Hindlimb muscle (tissue), 1 donor: ENCODE data around the gene ADD1. TPM values are rescaled to one million over a fixed set of nuclear protein-coding genes. Genes with fewer than 3 reads are reported as not detected.
A peak's percentile ranks its signal among the peaks of the same experiment; 100 is the strongest.

Experiments
- DNase-seq: peaks from one replicate; pipeline ENCODE4 v3.0.0-alpha.2; 2013
- polyA plus RNA-seq: library from polyadenylated mRNA; unstranded; fragments of 120-200 nt; gene quantifications from one replicate; pipeline ENCODE4 v1.2.1, GENCODE V29; 2013; ENCODE audit not compliant: insufficient read length

Gene ADD1
- polyA plus RNA-seq, 1 donor: 205 TPM

GRCh38 chr4:2835978-2836377, 7.7 kb upstream of the ADD1 start:
- no peak for DNase-seq

- no peak for DNase-seq
Measured at GRCh38 chr4:2836391-2836859, 7.2 kb upstream of the ADD1 start.

- no peak for DNase-seq
Measured at GRCh38 chr4:2837110-2837903, 6.3 kb upstream of the ADD1 start.

DNA sequence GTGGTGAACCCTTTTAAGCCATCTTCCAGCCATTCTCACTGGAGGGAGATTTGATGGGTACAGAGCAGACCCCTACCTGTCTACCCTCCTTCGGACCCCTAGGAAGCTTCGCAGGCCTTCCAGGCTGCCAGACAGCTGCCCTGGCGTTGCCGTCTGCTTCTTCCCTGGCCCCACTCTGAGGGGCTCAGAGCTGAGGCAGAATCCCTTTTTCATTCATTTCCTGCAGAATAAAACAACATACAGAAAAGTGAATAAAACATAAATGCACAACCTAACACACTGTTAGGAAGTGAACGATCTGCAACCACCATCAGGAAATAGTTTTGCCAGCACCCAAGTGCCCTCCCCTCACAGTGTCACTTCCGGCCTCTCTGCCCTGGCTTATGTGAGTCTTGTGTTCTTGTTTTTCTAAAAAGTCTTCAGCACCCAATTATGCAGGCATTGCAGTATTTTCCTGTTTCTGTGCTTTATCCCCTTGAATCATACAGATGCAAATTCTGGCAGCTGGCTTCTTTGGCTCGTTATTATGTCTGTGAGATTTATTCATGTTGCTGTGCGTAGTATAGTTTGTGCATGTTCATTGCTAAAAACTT, 5.6 kb upstream of the ADD1 start:
- peak; percentile 65 for DNase-seq

DNA sequence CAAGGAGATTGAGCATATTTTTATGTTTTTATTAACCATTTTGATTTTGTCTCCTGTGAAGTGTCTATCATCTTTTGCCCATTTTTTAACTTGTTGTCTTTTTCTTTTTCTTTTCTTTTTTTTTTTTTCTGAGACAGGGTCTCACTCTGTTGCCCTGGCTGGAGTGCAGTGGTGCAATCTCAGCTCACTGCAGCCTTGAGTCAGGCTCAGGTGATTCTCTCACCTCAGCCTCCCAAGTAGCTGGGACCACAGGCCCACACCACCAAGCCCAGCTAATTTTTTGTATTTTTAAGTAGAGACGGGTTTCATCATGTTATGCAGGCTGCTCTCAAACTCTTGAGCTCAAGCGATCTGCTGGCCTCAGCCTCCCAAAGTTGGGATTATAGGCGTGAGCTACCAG, 4.6 kb upstream of the ADD1 start:
- DNase-seq: no peak

GRCh38 chr4:2842687-2843262, 869 bp upstream of the ADD1 start:
- no peak for DNase-seq

- DNase-seq: peak; percentile 48
Measured at GRCh38 chr4:2843941-2844584, 419 bp downstream of the ADD1 start.

GRCh38 chr4:2846172-2846571, 2.5 kb downstream of the ADD1 start:
- no peak for DNase-seq

DNA sequence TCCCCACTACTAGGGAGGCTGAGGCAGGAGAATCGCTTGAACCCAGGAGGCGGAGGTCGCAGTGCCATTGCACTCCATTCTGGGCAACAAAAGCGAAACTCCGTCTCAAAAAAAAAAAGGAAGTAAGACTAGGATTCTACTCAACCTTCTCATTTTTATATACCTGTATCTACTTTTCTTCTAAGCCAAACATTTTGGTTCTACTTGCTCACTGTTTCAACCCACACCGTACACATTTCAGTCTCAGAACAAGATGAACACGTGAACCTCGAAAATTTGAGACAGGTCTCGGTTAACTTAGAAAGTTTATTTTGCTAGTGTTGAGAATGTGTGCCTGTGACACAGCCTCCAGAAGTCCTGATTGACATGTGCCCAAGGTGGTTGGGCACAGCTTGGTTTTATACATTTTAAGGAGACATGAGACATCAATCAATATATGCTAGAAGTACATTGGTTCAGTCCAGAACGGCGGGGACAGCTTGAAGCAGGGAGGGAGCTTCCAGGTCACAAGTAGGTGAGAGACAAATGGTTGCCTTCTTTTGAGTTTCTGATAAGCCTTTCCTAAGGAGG, 3.7 kb downstream of the ADD1 start:
- DNase-seq: no peak

DNA sequence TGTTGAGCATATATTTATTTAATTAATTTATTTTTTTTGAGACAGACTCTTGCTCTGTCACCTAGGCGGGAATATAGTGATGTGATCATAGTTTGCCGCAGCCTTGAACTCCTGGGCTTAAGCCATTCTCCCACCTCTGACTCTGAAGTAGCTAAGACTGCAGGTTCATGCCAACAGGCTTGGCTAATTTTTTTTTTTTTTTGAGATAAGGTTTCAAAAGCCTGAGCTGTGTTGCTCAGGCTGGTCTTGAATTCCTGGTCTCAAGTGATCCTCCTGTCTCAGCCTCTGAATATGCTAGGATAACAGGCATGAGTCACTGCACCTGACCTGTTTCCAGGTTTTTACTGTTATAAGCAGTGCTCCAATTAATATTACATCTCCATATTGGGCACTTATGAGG, 4.8 kb downstream of the ADD1 start:
- no peak for DNase-seq

- no peak for DNase-seq
Measured at GRCh38 chr4:2849267-2850152, 5.9 kb downstream of the ADD1 start.

DNA sequence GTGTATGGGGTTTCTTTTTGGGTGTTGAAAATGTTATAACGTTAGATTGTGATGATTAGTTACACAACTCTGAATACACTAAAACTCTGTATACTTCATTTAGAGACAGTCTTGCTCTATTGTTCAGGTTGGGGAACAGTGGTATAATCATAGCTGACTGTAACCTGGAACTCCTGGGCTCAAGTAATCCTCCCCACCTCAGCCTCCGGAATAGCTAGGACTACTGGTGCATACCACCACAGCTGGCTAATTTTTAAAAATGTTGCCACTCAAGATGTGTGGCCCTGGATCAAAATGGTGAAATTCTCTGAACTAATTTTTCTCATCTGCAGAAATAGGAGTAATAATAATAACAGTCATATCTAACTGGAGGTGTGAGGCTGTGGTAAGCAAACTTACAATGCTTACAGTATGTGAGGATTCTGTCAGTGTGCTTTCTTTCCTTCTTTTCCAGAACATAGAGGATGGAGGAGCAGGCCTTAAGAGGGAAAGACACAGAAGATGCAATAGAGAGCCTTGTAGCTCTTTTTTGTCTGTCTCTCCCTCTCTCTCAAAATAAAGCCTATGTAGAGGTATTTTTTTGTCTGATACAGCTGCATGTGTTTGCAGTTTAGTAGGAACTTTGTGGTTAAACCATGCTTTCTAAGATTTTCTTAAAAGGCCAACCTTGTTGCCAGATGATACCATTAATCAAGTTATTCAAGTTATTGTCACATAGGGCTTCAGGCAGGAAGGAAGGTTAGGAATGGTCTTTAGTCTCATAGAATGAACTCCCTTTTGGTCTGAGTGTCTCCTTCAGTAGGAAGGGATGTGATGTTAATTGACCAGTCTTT, 7.5 kb downstream of the ADD1 start:
- no peak for DNase-seq

- DNase-seq: no peak
Measured at GRCh38 chr4:2852481-2852921, 8.9 kb downstream of the ADD1 start.

DNA sequence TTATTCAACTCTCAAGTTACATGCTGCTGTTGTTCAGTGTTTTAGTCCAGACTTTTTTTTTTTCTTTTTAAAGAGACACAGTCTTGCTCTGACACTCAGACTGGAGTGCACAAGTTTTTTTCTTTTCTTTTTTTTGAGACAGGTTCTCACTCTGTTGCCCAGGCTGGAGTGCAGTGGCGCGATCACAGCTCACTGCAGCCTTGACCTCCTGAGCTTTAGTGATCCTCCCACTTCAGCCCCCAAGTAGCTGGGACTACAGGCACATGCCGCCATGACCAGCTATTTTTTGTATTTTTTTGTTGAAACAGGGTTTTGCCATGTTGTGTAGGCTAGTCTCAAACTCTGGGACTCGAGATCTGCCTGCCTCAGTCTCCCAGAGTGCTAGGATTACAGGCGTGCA, 11.9 kb downstream of the ADD1 start:
- no peak for DNase-seq

DNA sequence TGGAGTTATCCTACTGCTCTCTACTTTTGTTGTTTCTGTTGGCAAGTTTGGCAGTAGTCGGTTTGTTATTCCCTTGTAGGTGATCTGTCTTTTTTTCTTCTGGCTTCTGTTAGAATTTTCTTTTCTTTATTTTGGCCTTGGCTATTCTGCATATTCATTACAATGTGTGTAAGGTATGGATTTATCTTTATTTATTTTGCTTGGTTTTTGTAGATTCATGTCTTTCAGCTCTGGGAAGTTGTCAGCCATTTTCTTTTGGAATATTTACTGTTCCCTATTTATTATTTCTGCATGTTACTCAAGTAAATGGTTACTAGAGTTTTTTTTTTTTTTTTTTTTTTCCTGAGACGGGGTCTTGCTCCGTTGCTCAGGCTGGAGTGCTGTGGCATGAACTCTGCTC, 12.6 kb downstream of the ADD1 start:
- no peak for DNase-seq

- DNase-seq: no peak
Measured at GRCh38 chr4:2857349-2857927, 13.8 kb downstream of the ADD1 start.

GRCh38 chr4:2858451-2859217, 15.0 kb downstream of the ADD1 start:
- DNase-seq: no peak

DNA sequence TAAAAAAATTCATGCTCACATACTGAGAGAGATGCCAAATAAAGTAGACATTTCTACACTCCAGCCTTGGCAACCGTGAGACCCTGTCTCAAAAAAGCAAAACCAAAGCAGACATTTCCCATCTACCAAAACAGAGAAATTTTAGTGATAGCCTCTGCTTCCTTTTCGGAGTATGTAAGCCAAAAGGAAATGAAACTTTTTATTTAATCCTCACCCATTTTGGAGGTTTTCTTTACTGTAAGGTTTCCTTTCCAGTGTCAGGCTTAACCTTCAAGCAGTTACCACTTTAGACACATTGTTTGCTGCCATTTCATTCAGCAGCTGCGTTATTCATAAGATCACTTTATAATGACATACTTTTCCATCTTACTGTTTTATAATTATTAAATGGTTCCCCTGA, 15.9 kb downstream of the ADD1 start:
- DNase-seq: no peak

DNA sequence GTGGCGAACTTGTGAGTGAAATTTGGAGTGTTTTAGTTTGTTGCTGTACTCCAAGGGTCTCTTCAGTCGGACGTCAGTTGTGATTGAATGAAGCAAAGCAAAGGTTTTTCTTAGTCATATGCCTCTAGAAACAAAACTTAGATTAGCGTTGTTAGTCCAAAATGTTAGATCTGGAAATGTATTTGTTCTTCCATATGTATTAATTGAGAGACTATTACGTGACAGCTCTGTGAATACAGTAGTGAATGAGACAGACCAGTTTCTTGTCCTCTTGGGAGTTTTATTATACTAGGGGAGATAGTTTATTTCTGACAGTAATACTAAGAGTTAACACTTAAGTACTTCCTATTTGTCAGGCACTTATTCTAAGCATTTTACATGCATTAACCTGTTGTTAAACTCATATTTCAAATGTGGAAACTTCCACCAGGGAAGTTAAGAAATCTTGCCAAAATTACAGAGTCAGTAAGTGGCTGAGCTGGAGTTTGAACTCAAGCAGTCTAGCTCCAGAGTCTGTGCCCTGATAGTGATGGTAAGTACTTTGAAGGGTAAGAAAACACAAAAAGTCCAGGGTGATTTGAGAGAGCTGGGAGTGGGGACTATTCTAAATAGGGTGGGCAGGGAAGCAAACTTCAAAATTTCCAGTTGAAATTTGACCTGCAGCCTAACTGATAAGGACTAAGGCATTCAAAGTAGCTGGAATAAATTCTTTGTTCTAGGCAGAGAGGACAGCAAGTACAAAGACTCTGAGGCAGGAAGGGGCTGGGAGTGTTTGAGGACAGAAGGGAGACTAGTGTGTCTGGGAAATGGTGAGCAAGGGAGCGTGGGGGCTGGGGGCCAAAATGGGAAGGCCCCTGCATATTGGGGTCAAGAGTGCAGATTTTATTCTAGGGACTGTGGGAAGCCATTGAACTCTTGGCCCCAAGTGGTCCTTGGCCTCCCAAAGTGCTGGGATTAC, 17.0 kb downstream of the ADD1 start:
- no peak for DNase-seq
